GM12878 (cell line): ENCODE data around the gene C11orf65. TPM values are rescaled to one million over a fixed set of nuclear protein-coding genes. Genes with fewer than 3 reads are reported as not detected.

Experiments
- ATAC-seq: fragments of 200-7000 bp; cut with Tn5 transposase; 3 replicates; pipeline ENCODE4 v1.9.1; 2020; ENCODE audit warnings: mild to moderate bottlenecking, moderate library complexity
- BruUV-seq: library from RNA; stranded (reverse); fragments of 400-500 nt; replicated peaks from 2 replicates; lab custom pipeline; 2021; lab: Mats Ljungman, UMichigan
- CTCF ChIA-PET: fragments of 300-600 bp; sonication (Branson Sonifier 250); formaldehyde crosslinking; extraction: SDS; loops from one replicate; lab custom pipeline; 2021; ENCODE audit warnings: inconsistent platforms; lab: Yijun Ruan, JAX
- POLR2A ChIA-PET: fragments of 350-600 bp; formaldehyde crosslinking; extraction: SDS; loops from one replicate; lab custom pipeline; 2021; ENCODE audit warnings: inconsistent platforms; lab: Charles Lee
- RAD21 ChIA-PET: fragments of 300-600 bp; sonication (Branson Sonifier 250); formaldehyde crosslinking; loops from one replicate; lab custom pipeline; 2023; ENCODE audit warnings: antibody characterized with exemption; ENCODE audit not compliant: unreplicated experiment; lab: Charles Lee
- SMC1A ChIA-PET: fragments of 300-600 bp; sonication (Branson Sonifier 250); formaldehyde crosslinking; loops from one replicate; lab custom pipeline; 2023; ENCODE audit not compliant: unreplicated experiment, uncharacterized antibody; lab: Charles Lee
- DNase-seq: peaks from one replicate; pipeline ENCODE4 v3.0.0-alpha.2; 2011; ENCODE audit warnings: low read depth, low spot score
- FAIRE-seq: peaks from 3 replicates; lab custom pipeline; 2011; peaks lifted over from hg19 to GRCh38; lab: Jason Lieb, UNC
- H2AFZ ChIP-seq: 2 replicates; pipeline ENCODE4 v1.6.0; 2011; ENCODE audit warnings: low read depth, low read length, control low read depth; ENCODE audit not compliant: control insufficient read depth
- H3K27ac ChIP-seq: 2 replicates; pipeline ENCODE4 v1.5.1; 2011; ENCODE audit warnings: control low read depth; ENCODE audit not compliant: control insufficient read depth, insufficient read depth
- H3K27me3 ChIP-seq, 2 experiments: replicated peaks in 1 of 2; 2 replicates each; pipeline versions ENCODE4 v1.6.0 to v1.6.1; 2011; ENCODE audit warnings: low read length in 1 of 2; ENCODE audit not compliant: control insufficient read depth in 2 of 2, insufficient read depth in 2 of 2
- H3K36me3 ChIP-seq, 2 experiments: 2 replicates each; pipeline ENCODE4 v1.5.1; 2011; ENCODE audit warnings: low read length in 1 of 2; ENCODE audit not compliant: control insufficient read depth in 2 of 2, insufficient read depth in 2 of 2
- H3K4me1 ChIP-seq: 2 replicates; pipeline ENCODE4 v1.6.1; 2011; ENCODE audit warnings: mild to moderate bottlenecking, low read length, moderate library complexity, mixed read lengths; ENCODE audit not compliant: control insufficient read depth, insufficient read depth
- H3K4me2 ChIP-seq: 2 replicates; pipeline ENCODE4 v1.6.0; 2011; ENCODE audit warnings: control low read depth; ENCODE audit not compliant: control insufficient read depth, insufficient read depth
- H3K4me3 ChIP-seq: fragments of 200-600 bp; sonication (generic); 2 replicates; pipeline ENCODE4 v1.5.1; 2016
- H3K79me2 ChIP-seq: 2 replicates; pipeline ENCODE4 v1.6.0; 2011; ENCODE audit warnings: low read length; ENCODE audit not compliant: control insufficient read depth, insufficient read depth
- H3K9ac ChIP-seq: 2 replicates; pipeline ENCODE4 v1.8.0; 2011; ENCODE audit warnings: low read length, control low read depth, mixed read lengths; ENCODE audit not compliant: control insufficient read depth, insufficient read depth
- H3K9me3 ChIP-seq: replicated peaks from 3 replicates; pipeline ENCODE4 v1.5.1; 2011; ENCODE audit warnings: mild to moderate bottlenecking, low read length; ENCODE audit not compliant: control insufficient read depth, insufficient read depth
- H4K20me1 ChIP-seq: 2 replicates; pipeline ENCODE4 v1.6.0; 2011; ENCODE audit not compliant: control insufficient read depth, insufficient read depth
- BCL3 ChIP-seq: IDR thresholded peaks from 2 replicates; pipeline ENCODE4 v1.6.1; 2011; ENCODE audit warnings: borderline replicate concordance, low read depth, mild to moderate bottlenecking, moderate library complexity, low read length; ENCODE audit not compliant: insufficient read depth, poor library complexity, severe bottlenecking
- CBFB ChIP-seq: IDR thresholded peaks from 2 replicates; pipeline ENCODE4 v1.6.1; 2016; ENCODE audit warnings: antibody characterized with exemption, low read depth
- CREM ChIP-seq: IDR thresholded peaks from 2 replicates; pipeline ENCODE4 v1.6.1; 2014; ENCODE audit warnings: antibody characterized with exemption, low read depth
- ETV6 ChIP-seq, 2 experiments: fragments of 450-650 bp in 1 of 2; IDR thresholded peaks in 1 of 2; conservative IDR thresholded peaks in 1 of 2; 2 replicates each; pipeline ENCODE4 v1.6.1; 2014; ENCODE audit warnings: antibody characterized with exemption in 1 of 2, borderline replicate concordance in 1 of 2, low read depth in 1 of 2, mild to moderate bottlenecking in 1 of 2, moderate library complexity in 1 of 2
- FOXM1 ChIP-seq: IDR thresholded peaks from 2 replicates; pipeline ENCODE4 v1.6.1; 2012; ENCODE audit warnings: low read depth, mild to moderate bottlenecking, inconsistent platforms, low read length, moderate library complexity
- NR2F1 ChIP-seq: fragments of 450-650 bp; conservative IDR thresholded peaks from 2 replicates; pipeline ENCODE4 v1.6.1; 2017; ENCODE audit warnings: mild to moderate bottlenecking
- PML ChIP-seq: IDR thresholded peaks from 2 replicates; pipeline ENCODE4 v1.6.1; 2012; ENCODE audit warnings: low read length, inconsistent platforms
- POLR2A ChIP-seq: IDR thresholded peaks from 2 replicates; pipeline ENCODE4 v1.6.1; 2011; ENCODE audit warnings: low read depth, mild to moderate bottlenecking, low read length
- POLR2AphosphoS2 ChIP-seq: IDR thresholded peaks from 2 replicates; pipeline ENCODE4 v1.6.1; 2011; ENCODE audit warnings: low read depth, mild to moderate bottlenecking, low read length, improper control_type of control experiment, moderate library complexity
- RBBP5 ChIP-seq: fragments of 200-600 bp; sonication (generic); conservative IDR thresholded peaks from 2 replicates; pipeline ENCODE4 v1.6.1; 2016
- RELB ChIP-seq: fragments of 450-650 bp; IDR thresholded peaks from 2 replicates; pipeline ENCODE4 v1.6.1; 2017; ENCODE audit warnings: low read depth, mild to moderate bottlenecking, moderate library complexity
- RUNX3 ChIP-seq: IDR thresholded peaks from 2 replicates; pipeline ENCODE4 v1.6.1; 2012; ENCODE audit warnings: low read length, inconsistent platforms
- SIN3A ChIP-seq: IDR thresholded peaks from 2 replicates; pipeline ENCODE4 v1.6.1; 2012; ENCODE audit warnings: low read depth, low read length, improper control_type of control experiment
- SMAD5 ChIP-seq: IDR thresholded peaks from 2 replicates; pipeline ENCODE4 v1.6.1; 2016; ENCODE audit warnings: antibody characterized with exemption, low read depth
- SMARCA5 ChIP-seq: fragments of 450-650 bp; IDR thresholded peaks from 2 replicates; pipeline ENCODE4 v1.6.1; 2017; ENCODE audit warnings: mild to moderate bottlenecking
- SP1 ChIP-seq: IDR thresholded peaks from one replicate; pipeline ENCODE4 v1.6.1; 2011; ENCODE audit warnings: low read depth, low read length
- TCF12 ChIP-seq: IDR thresholded peaks from 2 replicates; pipeline ENCODE4 v1.6.1; 2011; ENCODE audit warnings: low read depth, mild to moderate bottlenecking, low read length
- ZNF207 ChIP-seq: fragments of 450-650 bp; IDR thresholded peaks from 2 replicates; pipeline ENCODE4 v1.6.1; 2014; ENCODE audit warnings: antibody characterized with exemption, mild to moderate bottlenecking, borderline replicate concordance
- ZNF274 ChIP-seq: IDR thresholded peaks from one replicate; pipeline ENCODE4 v1.8.0; 2011; ENCODE audit not compliant: insufficient read length, insufficient read depth
- ZZZ3 ChIP-seq: IDR thresholded peaks from 2 replicates; pipeline ENCODE4 v1.6.1; 2011; ENCODE audit warnings: low read depth; ENCODE audit not compliant: control insufficient read depth, insufficient read length
- WGBS: methylation state at CpG from one replicate; pipeline ENCODE4 v1.1.6; 2016; ENCODE audit warnings: low lambda C conversion rate; ENCODE audit not compliant: insufficient replicate concordance, insufficient coverage; ENCODE audit errors: missing lambda C conversion rate; 5-methylcytosine and 5-hydroxymethylcytosine counted together
- in situ Hi-C: fragments of 300-500 bp; cut with MboI; formaldehyde crosslinking; loops from 9 replicates; pipeline ENCODE4 v1.14.3; 2018; ENCODE audit warnings: mixed read lengths
- intact Hi-C: fragments of 100-400 bp; cut with micrococcal nuclease; formaldehyde crosslinking; loops from one replicate; pipeline ENCODE4 v1.14.2; 2022; ENCODE audit not compliant: unreplicated experiment
- polyA plus RNA-seq, 11 experiments: library from polyadenylated mRNA; depleted of rRNA in 4 of 11; unstranded in 6 of 11; stranded (reverse) in 5 of 11; fragments of >200 nt; fragmentation: Nextera tagmentation in 4 of 11; fragmentation: Illumina TruSeq in 1 of 11; extraction: Ambion mirVana in 4 of 11; extraction: Trizol in 1 of 11; gene quantifications; 1 replicate in 1 of 11; 2 replicates in 10 of 11; pipeline versions ENCODE4 v1.2.1 to v1.2.3, GENCODE V29; 2011 to 2016; ENCODE audit warnings: inconsistent platforms in 2 of 11, missing spikeins in 2 of 11, low read depth in 1 of 11
- total RNA-seq, 4 experiments: library from RNA; depleted of rRNA in 3 of 4; stranded (reverse); fragments of >200 nt in 3 of 4; fragmentation: Illumina TruSeq in 1 of 4; extraction: Trizol in 1 of 4; gene quantifications; 2 replicates each; pipeline versions ENCODE4 v1.2.1 to v1.2.3, GENCODE V29; 2013 to 2021

The C11orf65 gene
- total and polyA plus RNA-seq, 10 of the 15 experiments (the other 5 are each of a cell fraction or from before 2014, with no cell fraction given): 0.71 to 2.0 (median 1.2) TPM

DNA sequence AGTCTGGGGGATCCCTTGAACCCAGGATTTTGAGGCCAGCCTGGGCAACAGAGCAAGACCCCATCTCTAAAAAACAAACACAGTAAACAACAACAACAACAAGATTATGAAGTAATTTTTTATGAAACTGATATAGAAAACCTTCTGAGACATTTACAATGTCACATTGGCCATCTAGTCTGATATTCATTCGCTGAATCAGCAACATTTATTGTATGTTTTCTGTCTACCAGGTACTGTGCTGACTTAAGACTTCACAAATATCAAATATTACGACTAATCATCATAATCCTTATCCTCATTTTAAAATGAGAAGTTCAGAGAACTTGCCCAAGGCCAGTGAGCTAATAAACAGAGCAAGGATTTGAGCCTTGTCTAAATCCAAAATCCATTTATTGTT lies 123.6 kb downstream of the C11orf65 start (continued):
- no peak for TF ChIP-seq RELB

- intact Hi-C loops: no loop called here
- H3K36me3 ChIP-seq: no peaks in the 10 kb centered on the region; a peak in 1 of 4 replicates
Measured at GRCh38 chr11:108341654-108342053, 125.7 kb downstream of the C11orf65 start.

More at GRCh38 chr11:108341654-108342053, 125.7 kb downstream of the C11orf65 start:
- no peaks in the 10 kb centered on the region for H3K27me3 ChIP-seq
- no peak overlapping the region for H3K27ac ChIP-seq
- H4K20me1 ChIP-seq: no peaks in the 10 kb centered on the region
- ChIA-PET RAD21 (interaction anchor here (1.8 kb wide), 1 partner anchor 307 kb away, joined by 7 read pairs; no protein-coding TSS in a partner anchor), POLR2A (no interaction called here), CTCF (interaction anchor here (0.9 to 1.9 kb wide), 2 partner anchors 13 to 306 kb away, joined by 3 to 6 read pairs; no protein-coding TSS in a partner anchor), SMC1A (interaction anchor here (0.7 to 2.7 kb wide), 4 partner anchors 47 to 308 kb away, joined by 3 to 15 read pairs (median 8); no protein-coding TSS in a partner anchor)
- DNase-seq (no peak), ATAC-seq (no peak), FAIRE-seq (no peak)
- BruUV-seq: no TSS peak
- no peaks in the 10 kb centered on the region for H3K4me1 ChIP-seq
- H2AFZ ChIP-seq: no peak overlapping the region
- no peaks in the 10 kb centered on the region for H3K79me2 ChIP-seq
- no peak overlapping the region for H3K4me3 ChIP-seq
- in situ Hi-C loops: no loop called here
- no peak overlapping the region for H3K4me2 ChIP-seq
- H3K9me3 ChIP-seq: no peaks in the 10 kb centered on the region
- H3K9ac ChIP-seq: no peak overlapping the region
- 85% methylated on average over 4 of the region's 4 CpGs for WGBS
- TF ChIP-seq SIN3A (no peak), NR2F1 (no peak), PML (no peak), RUNX3 (no peak), BCL3 (no peak), ZZZ3 (no peak), ETV6 (conservative IDR thresholded peaks at IDR 0.05 in 1 of 2, IDR thresholded peaks at IDR 0.05 in 1 of 2; ENCODE audit: borderline replicate concordance in 1 of 2, low read depth in 1 of 2) (no peak), SMAD5 (no peak), FOXM1 (no peak), SP1 (no peak), POLR2AphosphoS2 (no peak), SMARCA5 (no peak), ZNF207 (no peak), RBBP5 (no peak), ZNF274 (no peak), POLR2A (no peak), TCF12 (no peak), CBFB (no peak), CREM (no peak)
